HCT116 (cell line): ENCODE measurements around the gene ZNF445.

ENCODE experiments used
- CEBPB ChIP-seq: IDR thresholded peaks from 2 replicates; pipeline ENCODE4 v1.6.1; 2012; ENCODE audit warnings: low read depth
- EZH2phosphoT487 ChIP-seq: fragments of 200-600 bp; IDR thresholded peaks from 2 replicates; pipeline ENCODE4 v1.6.1; 2018; ENCODE audit warnings: antibody characterized with exemption, borderline replicate concordance
- POLR2A ChIP-seq: IDR thresholded peaks from 2 replicates; pipeline ENCODE4 v1.7.0; 2011; ENCODE audit warnings: borderline replicate concordance; ENCODE audit not compliant: insufficient read depth, insufficient read length; ENCODE audit errors: extremely low read depth
- POLR2AphosphoS5 ChIP-seq: IDR thresholded peaks from 2 replicates; pipeline ENCODE4 v1.6.1; 2011; ENCODE audit warnings: mild to moderate bottlenecking, low read depth, low read length, moderate library complexity
- YY1 ChIP-seq: IDR thresholded peaks from 2 replicates; pipeline ENCODE4 v1.6.1; 2011; ENCODE audit warnings: low read length, low read depth, moderate library complexity, mild to moderate bottlenecking; ENCODE audit not compliant: insufficient replicate concordance; ENCODE audit errors: extremely low read depth
- ZFX ChIP-seq: fragments of 450-650 bp; IDR thresholded peaks from 2 replicates; pipeline ENCODE4 v1.6.1; 2017
- ZNF274 ChIP-seq: fragments of 200-500 bp; sonication (Bioruptor generic); IDR thresholded peaks from 2 replicates; pipeline ENCODE4 v1.6.1; 2014; ENCODE audit warnings: mild to moderate bottlenecking, low read depth, low read length, inconsistent platforms
- TF ChIP-seq, protein P1 (sequence below), 3 experiments: fragments of 200-600 bp in 1 of 3; sonication (generic) in 1 of 3; IDR thresholded peaks in 2 of 3; conservative IDR thresholded peaks in 1 of 3; 2 replicates each; pipeline ENCODE4 v1.5.1; 2012 to 2017; ENCODE audit warnings: low read depth in 2 of 3, low read length in 2 of 3, antibody characterized with exemption in 1 of 3, borderline replicate concordance in 1 of 3, control low read depth in 1 of 3, mild to moderate bottlenecking in 1 of 3, mixed read lengths in 1 of 3, mixed run types in 1 of 3, moderate library complexity in 1 of 3; ENCODE audit not compliant: insufficient read depth in 1 of 3
- TF ChIP-seq, protein P2 (sequence below): IDR thresholded peaks from 2 replicates; pipeline ENCODE4 v1.6.1; 2012; ENCODE audit warnings: low read depth

DNA sequence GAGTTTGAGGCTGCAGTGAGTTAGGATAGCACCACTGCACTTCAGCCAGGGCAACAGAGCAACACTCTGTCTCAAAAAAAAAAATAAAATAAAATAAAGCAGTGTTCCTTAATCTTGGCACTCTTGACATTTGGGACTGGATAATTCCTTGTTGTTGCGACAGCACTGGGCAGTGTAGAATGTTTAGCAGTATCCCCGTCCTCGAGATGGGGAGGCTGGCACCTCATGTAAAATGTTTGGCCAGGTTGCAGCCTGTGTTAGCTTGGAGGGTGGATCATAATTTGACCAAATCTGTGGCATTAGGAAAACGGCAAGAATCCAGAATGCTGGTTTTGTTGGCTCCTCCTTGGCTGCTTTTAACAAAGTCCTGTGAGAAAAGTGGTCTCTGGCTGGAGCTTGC lies 47.0 kb downstream of the ZNF445 start:
- no peak for TF ChIP-seq POLR2AphosphoS5
- TF ChIP-seq, protein P1, sequence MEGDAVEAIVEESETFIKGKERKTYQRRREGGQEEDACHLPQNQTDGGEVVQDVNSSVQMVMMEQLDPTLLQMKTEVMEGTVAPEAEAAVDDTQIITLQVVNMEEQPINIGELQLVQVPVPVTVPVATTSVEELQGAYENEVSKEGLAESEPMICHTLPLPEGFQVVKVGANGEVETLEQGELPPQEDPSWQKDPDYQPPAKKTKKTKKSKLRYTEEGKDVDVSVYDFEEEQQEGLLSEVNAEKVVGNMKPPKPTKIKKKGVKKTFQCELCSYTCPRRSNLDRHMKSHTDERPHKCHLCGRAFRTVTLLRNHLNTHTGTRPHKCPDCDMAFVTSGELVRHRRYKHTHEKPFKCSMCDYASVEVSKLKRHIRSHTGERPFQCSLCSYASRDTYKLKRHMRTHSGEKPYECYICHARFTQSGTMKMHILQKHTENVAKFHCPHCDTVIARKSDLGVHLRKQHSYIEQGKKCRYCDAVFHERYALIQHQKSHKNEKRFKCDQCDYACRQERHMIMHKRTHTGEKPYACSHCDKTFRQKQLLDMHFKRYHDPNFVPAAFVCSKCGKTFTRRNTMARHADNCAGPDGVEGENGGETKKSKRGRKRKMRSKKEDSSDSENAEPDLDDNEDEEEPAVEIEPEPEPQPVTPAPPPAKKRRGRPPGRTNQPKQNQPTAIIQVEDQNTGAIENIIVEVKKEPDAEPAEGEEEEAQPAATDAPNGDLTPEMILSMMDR (IDR thresholded peaks at IDR 0.05 in 2 of 3, conservative IDR thresholded peaks at IDR 0.05 in 1 of 3; ENCODE audit: borderline replicate concordance in 1 of 3, insufficient read depth in 1 of 3, low read depth in 2 of 3, low read length in 2 of 3), result no peak
- no peak for TF ChIP-seq CEBPB
- TF ChIP-seq POLR2A, result no peak
- TF ChIP-seq, protein P2, sequence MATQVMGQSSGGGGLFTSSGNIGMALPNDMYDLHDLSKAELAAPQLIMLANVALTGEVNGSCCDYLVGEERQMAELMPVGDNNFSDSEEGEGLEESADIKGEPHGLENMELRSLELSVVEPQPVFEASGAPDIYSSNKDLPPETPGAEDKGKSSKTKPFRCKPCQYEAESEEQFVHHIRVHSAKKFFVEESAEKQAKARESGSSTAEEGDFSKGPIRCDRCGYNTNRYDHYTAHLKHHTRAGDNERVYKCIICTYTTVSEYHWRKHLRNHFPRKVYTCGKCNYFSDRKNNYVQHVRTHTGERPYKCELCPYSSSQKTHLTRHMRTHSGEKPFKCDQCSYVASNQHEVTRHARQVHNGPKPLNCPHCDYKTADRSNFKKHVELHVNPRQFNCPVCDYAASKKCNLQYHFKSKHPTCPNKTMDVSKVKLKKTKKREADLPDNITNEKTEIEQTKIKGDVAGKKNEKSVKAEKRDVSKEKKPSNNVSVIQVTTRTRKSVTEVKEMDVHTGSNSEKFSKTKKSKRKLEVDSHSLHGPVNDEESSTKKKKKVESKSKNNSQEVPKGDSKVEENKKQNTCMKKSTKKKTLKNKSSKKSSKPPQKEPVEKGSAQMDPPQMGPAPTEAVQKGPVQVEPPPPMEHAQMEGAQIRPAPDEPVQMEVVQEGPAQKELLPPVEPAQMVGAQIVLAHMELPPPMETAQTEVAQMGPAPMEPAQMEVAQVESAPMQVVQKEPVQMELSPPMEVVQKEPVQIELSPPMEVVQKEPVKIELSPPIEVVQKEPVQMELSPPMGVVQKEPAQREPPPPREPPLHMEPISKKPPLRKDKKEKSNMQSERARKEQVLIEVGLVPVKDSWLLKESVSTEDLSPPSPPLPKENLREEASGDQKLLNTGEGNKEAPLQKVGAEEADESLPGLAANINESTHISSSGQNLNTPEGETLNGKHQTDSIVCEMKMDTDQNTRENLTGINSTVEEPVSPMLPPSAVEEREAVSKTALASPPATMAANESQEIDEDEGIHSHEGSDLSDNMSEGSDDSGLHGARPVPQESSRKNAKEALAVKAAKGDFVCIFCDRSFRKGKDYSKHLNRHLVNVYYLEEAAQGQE, result no peak
- TF ChIP-seq ZFX, result no peak
- TF ChIP-seq YY1, result no peak
- no peak for TF ChIP-seq EZH2phosphoT487
- TF ChIP-seq ZNF274, result no peak
